ENCODE data around the gene COL18A1.

The COL18A1 gene

DNA sequence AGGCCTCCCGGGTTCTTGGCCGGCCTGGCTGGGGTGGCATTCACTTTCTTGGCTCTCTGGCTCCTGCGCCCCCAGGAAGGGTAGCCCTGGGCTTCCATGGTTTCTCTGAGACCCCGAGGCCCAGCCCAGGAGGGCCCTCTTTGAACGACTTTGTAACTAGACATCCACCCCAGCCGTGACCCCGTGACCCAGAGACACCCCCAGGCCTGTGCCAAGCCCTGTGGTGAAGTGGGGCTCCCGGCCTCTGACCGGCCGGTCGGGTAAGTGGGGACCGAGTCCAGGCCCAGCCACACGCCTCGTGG lies 64.0 kb downstream of the COL18A1 start:
- DNase-seq (ENCODE audit: low read depth in 2 of 2) = no peak

DNA sequence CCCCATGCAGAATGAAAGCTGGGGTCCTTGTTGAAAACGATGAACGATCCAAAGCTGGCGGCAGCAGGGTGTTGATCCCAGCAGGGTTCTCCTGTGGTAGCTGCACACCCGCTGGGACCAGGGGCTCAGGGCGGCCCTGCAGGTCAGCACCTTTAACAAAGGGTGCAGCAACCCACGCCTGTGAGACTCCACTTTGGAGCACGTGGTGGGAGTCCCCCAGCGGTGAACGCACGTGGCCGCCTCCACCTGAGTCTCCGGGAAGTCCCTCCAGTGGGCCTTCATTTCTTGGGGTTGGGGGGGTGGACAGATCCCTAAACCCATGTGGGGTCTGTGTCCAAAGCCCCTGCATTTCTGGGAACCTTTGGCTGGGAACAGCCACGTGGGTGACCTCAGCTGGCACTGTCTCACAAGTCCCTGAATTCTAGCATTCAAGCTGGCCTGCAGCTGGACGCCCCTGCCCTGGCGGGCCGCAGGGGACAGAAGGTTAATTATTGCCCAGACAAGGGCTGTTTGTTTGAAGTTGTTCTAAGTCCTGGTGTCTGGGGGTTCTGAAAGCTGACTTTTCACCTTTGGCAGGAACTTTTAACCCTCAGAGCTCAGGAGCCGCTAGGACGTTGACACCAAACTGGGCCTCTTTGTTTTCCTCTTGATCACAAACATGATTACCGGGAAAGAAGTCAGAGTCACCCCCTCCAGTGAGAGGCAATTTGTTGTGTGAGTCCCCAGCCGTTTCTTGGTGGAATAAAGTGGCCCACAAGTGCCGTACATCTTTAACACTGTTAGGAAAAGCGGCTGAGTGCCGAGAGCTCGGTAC lies 64.5 kb downstream of the COL18A1 start:
- DNase-seq (ENCODE audit: low read depth in 2 of 2) = no peak

DNA sequence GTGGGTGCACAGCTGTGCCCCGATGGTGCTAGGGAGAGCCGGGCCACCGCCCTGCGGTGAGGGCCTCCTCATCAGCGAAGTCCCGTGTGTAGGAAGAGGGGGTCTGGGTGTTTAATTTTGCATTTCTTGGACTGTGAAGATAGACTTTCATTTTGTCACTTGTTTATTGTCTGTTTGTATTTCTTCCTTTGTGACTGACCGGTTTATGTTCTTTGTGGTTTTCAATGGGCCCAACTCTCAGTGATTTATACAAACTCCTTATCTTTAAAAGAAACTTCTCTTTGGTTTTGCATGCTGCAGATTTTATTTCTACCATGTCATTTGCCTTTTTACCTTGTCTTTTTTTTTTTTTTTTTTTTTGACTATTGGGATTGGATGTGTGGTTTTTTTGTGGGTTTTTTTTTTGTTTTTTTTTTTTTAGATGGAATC lies 65.1 kb downstream of the COL18A1 start:
- no peak for DNase-seq (ENCODE audit: low read depth in 2 of 2)

DNA sequence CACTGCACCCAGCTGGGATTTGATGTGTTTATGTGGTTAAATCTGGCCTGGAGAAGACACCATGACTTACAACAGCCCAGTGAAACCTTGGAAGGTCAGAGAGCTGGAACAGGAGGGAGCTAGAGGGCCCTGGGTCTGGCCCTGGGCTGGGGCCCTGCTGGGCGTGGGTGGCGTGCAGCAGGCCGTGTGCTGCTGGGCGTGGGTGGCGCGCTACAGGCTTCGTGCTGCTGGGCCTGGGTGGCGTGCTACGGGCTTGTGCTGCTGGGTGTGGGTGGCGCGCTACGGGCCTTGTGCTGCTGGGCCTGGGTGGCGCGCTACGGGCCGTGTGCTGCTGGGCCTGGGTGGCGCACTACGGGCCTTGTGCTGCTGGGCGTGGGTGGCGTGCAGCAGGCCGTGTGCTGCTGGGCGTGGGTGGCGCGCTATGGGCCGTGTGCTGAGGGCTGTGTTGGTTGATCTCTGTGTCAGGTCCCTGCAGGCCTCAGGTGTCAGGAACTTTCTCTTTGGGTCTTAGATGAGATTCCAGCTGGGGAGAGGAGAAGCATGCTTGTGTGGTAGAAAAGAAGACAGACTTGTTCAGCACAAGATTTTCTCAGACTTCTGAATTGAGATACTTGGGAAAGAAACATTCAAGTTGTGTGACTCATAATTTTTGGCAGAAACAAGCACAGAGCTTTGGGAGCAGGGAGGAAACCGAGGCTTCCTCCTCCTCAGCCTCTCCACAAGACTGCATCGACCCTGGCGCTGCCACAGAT lies 66.0 kb downstream of the COL18A1 start:
- peak in 1 of 2 donors; percentile 19 for DNase-seq (ENCODE audit: low read depth in 2 of 2)

DNA sequence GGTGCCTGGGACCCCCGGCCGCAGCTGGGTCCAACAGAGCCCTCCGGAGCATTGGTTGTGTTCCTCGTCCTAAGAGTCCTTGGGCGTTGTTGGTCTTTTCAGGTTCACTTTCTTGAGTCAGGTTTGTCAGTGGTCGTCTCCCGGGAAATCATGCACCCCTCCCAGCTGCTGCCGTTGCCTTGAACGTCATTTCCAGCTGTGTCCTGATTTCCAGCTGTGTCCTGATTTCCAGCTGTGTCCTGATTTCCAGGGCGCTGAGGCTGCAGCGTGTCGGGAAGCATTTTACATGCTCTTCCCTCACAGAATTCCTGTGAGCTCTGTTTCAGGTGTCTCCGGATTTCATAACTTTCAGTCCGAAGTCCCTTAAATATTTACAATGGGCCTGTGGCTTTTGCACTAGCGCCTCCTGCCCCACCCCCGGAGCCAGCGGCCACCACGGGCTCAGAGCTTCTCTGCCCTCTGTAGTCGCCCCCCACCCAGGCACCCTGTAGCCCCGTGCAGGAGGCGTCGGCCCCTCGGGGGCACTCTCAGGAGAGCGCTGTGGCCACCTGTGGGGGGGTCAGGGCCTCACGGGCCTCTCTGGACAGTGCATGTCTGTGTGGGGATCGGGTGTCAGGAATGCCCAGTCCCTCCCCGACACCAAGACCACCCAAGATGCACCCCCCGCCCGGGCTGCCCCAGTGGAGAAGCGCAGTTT lies 66.7 kb downstream of the COL18A1 start:
- DNase-seq (ENCODE audit: low read depth in 2 of 2) = no peak

GRCh38 chr21:45472445-45473365 lies 67.7 kb downstream of the COL18A1 start:
- no peak for DNase-seq (ENCODE audit: low read depth in 2 of 2)

DNA sequence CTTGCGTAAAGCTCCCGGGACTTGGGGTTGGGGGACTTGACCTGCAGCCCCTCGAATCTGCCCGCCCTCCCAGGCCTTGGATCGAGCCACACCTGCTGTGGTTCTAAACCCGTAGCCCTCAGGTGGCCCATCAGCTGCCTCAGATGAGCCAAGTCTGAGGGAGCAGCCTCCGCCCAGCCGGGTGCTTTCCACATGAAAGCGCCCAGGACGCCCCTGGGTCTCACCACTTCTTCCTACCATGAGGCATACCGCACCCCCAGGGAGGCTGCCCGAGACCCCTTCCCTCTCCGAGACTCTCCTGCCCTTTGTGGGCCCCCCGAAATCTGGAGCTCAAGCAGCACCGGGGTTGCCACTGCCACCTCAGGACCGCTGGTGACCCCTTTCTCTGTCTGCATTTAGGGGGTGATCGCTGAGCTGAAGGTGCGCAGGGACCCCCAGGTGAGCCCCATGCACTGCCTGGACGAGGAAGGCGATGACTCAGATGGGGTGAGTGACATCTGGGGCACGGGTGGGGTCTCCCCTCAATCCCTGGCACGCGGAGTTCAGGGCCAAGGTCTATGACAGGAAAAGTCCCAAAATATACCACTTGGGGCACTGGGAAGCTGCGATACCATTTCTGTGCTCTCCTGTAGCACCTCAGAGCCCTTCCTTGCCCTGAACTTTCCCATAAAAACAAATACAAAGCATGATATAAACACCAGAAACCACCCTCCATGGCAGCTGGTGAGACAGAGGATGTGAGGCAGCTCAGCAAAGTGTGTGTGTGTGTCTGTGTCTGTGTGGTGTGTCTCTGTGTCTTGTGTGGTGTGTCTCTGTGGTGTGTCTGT lies 68.7 kb downstream of the COL18A1 start:
- no peak for DNase-seq (ENCODE audit: low read depth in 2 of 2)

- DNase-seq (ENCODE audit: low read depth in 2 of 2) = no peak
These were observed 69.5 kb downstream of the COL18A1 start for GRCh38 chr21:45474323-45474950.

- no peak for DNase-seq (ENCODE audit: low read depth in 2 of 2)
These were observed 70.2 kb downstream of the COL18A1 start for GRCh38 chr21:45475004-45475685.

GRCh38 chr21:45475797-45476570 lies 71.0 kb downstream of the COL18A1 start:
- no peak for DNase-seq (ENCODE audit: low read depth in 2 of 2)

- no peak for DNase-seq (ENCODE audit: low read depth in 2 of 2)
These were observed 71.6 kb downstream of the COL18A1 start for GRCh38 chr21:45476582-45476981.

DNA sequence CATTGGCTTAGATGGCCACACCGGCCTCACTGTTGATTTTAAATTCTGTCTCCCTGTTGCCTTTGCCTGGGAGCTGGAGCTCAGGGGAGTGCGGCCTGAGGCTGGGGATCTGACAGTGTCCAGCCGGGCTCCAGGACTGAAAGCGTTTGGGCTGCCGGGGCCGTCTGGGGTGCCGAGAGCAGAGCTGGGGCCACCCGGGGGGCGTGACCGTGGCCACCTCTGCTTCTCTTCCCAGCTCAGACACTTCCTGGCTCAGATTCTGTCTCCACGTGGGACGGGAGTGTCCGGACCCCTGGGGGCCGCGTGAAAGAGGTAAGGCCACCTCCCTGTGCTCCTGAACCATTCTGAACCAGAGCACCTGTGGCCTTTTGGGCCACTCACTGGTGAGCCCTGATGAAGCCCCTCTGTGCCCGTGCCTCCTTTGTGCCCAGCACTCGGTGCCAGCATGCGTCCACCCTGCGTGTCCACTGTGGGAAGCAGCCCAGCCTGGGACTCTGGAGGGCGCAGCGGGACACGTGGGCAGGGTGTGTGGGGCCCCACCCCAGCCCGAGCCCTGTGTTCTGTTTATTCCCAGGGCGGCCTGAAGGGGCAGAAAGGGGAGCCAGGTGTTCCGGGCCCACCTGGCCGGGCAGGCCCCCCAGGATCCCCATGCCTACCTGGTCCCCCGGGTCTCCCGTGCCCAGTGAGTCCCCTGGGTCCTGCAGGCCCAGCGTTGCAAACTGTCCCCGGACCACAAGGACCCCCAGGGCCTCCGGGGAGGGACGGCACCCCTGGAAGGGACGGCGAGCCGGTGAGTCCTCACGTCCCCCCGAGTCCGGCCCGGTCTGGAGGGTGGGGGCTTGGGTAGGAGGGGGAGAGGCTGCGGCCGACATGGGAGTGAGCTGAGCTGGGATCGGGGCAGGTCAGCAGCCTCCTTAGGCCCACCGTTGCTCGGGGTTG lies 72.5 kb downstream of the COL18A1 start:
- DNase-seq (ENCODE audit: low read depth in 2 of 2) = no peak

- peak; percentile 61 to 65 for DNase-seq (ENCODE audit: low read depth in 2 of 2)
These were observed 73.3 kb downstream of the COL18A1 start for GRCh38 chr21:45478115-45478801.

DNA sequence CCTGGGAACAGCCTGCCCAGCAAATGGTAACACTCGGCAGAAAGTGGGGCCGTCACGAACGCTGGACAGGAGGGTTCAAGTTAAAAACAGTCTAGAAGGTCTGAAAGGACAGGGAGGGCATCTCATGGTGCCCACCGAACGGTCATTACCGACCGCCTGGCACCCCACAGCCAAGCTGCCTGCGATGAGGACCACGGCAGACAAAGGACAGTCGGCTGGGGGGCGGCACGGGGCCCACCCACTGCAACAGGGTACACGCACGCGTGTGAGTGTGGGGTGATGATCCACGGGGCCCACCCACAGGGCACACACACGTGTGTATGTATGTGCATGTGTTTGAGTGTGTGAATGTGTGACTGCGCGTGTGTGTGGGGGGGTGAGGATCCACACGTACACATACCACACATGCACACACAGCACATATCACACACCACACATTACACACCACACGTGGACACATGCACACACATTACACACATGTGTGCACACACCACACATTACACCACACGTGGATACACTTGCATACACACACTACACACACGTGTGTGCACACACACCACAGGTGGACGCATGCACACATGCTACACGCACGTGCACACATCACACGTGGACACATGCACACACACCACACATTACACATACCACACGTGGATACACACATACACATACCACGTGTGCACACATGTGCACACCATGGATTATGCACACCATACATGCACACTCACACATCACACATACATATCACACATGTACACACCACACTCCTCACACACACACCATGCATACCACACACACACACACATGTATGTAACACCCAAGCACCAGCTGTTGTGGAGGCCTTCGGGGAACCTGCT lies 74.1 kb downstream of the COL18A1 start:
- no peak for DNase-seq (ENCODE audit: low read depth in 2 of 2)

- DNase-seq (ENCODE audit: low read depth in 2 of 2) = no peak
These were observed 75.0 kb downstream of the COL18A1 start for GRCh38 chr21:45479691-45480675.
